ENCODE results near the gene GNPDA1. TPM values are rescaled to one million over a fixed set of nuclear protein-coding genes. Genes with fewer than 3 reads are reported as not detected.
A peak's percentile ranks its signal among the peaks of the same experiment; 100 is the strongest.

GNPDA1 gene
- total RNA-seq, 1 donor from 2014 or later, result 76.8 TPM

GRCh38 chr5:142012186-142012785 lies 541 bp downstream of the GNPDA1 start:
- Mint-ChIP-seq H3K4me1 (peaks cover 30% of the 10 kb centered on the region), H3K27me3 (ENCODE audit: low read depth) (no peaks in the 10 kb centered on the region), H3K36me3 (ENCODE audit: low read depth) (peaks cover 7% of the 10 kb centered on the region), H3K9me3 (no peaks in the 10 kb centered on the region), H3K4me3 (peak overlapping the region; percentile 87), H3K27ac (ENCODE audit: unreplicated experiment) (peak overlapping the region; percentile 81)
- peak; percentile 51 for DNase-seq (ENCODE audit: low read depth, low spot score)
- TF ChIP-seq CTCF (conservative IDR thresholded peaks at IDR 0.05), result peak; percentile 65

- Mint-ChIP-seq H3K27ac (ENCODE audit: unreplicated experiment) (peak overlapping the region; percentile 81), H3K4me1 (peaks cover 30% of the 10 kb centered on the region)
These were observed 1.1 kb downstream of the GNPDA1 start for GRCh38 chr5:142011572-142012185.

GRCh38 chr5:142009886-142010285 lies 2.9 kb downstream of the GNPDA1 start:
- Mint-ChIP-seq H3K4me1 (peaks cover 25% of the 10 kb centered on the region), H3K27ac (ENCODE audit: unreplicated experiment) (no peak overlapping the region), H3K27me3 (ENCODE audit: low read depth) (no peaks in the 10 kb centered on the region), H3K9me3 (no peaks in the 10 kb centered on the region), H3K4me3 (no peak overlapping the region), H3K36me3 (ENCODE audit: low read depth) (peaks cover 9% of the 10 kb centered on the region)
- DNase-seq (ENCODE audit: low read depth, low spot score), result no peak
- TF ChIP-seq CTCF (conservative IDR thresholded peaks at IDR 0.05), result no peak

More at GRCh38 chr5:142011572-142012185, 1.1 kb downstream of the GNPDA1 start:
- peaks cover 7% of the 10 kb centered on the region for H3K36me3 Mint-ChIP-seq (ENCODE audit: low read depth)
- H3K27me3 Mint-ChIP-seq (ENCODE audit: low read depth), result no peaks in the 10 kb centered on the region
- no peak for DNase-seq (ENCODE audit: low read depth, low spot score)
- H3K9me3 Mint-ChIP-seq, result no peaks in the 10 kb centered on the region
- no peak for TF ChIP-seq CTCF (conservative IDR thresholded peaks at IDR 0.05)
- H3K4me3 Mint-ChIP-seq, result peak overlapping the region; percentile 87

GRCh38 chr5:142008813-142009212 lies 4.0 kb downstream of the GNPDA1 start:
- H3K4me3 Mint-ChIP-seq, result no peak overlapping the region
- peaks cover 9% of the 10 kb centered on the region for H3K36me3 Mint-ChIP-seq (ENCODE audit: low read depth)
- TF ChIP-seq CTCF (conservative IDR thresholded peaks at IDR 0.05), result no peak
- DNase-seq (ENCODE audit: low read depth, low spot score), result no peak
- peaks cover 21% of the 10 kb centered on the region for H3K4me1 Mint-ChIP-seq
- no peaks in the 10 kb centered on the region for H3K9me3 Mint-ChIP-seq
- no peak overlapping the region for H3K27ac Mint-ChIP-seq (ENCODE audit: unreplicated experiment)
- H3K27me3 Mint-ChIP-seq (ENCODE audit: low read depth), result no peaks in the 10 kb centered on the region

GRCh38 chr5:142007237-142007544 lies 5.6 kb downstream of the GNPDA1 start:
- Mint-ChIP-seq H3K4me1 (peaks cover 7% of the 10 kb centered on the region), H3K36me3 (ENCODE audit: low read depth) (peaks cover 9% of the 10 kb centered on the region), H3K27ac (ENCODE audit: unreplicated experiment) (no peak overlapping the region), H3K27me3 (ENCODE audit: low read depth) (no peaks in the 10 kb centered on the region), H3K4me3 (no peak overlapping the region), H3K9me3 (no peaks in the 10 kb centered on the region)
- no peak for DNase-seq (ENCODE audit: low read depth, low spot score)
- TF ChIP-seq CTCF (conservative IDR thresholded peaks at IDR 0.05), result no peak

Data from neural crest cell (in vitro differentiated cells).